Activated CD4-positive, alpha-beta T cell treated with anti-CD3 and anti-CD28 coated beads, Interleukin-2, amount 50 U/mL, for 16 hours (primary cell): ENCODE measurements around the gene MEX3C.

ENCODE experiments used
- DNase-seq: peaks from one replicate; pipeline ENCODE4 v3.0.0-alpha.2; 2020

MEX3C gene

GRCh38 chr18:51197661-51198424, at the start of gene MEX3C:
Gene MEX3C (minus strand): TSS chr18:51197681. CDS start chr18:51197320, 361 bp downstream.
- peak; percentile 99 for DNase-seq

GRCh38 chr18:51241226-51241625, 43.7 kb upstream of the MEX3C start:
- no peak for DNase-seq

GRCh38 chr18:51236225-51236624, 38.7 kb upstream of the MEX3C start:
- DNase-seq, result peak; percentile 37

- DNase-seq, result peak; percentile 73
Measured at GRCh38 chr18:51235009-51235789, 37.7 kb upstream of the MEX3C start.

GRCh38 chr18:51234117-51235008, 36.9 kb upstream of the MEX3C start:
- DNase-seq, result no peak

- DNase-seq, result no peak
Measured at GRCh38 chr18:51229328-51229727, 31.8 kb upstream of the MEX3C start.

GRCh38 chr18:51227660-51228059, 30.2 kb upstream of the MEX3C start:
- DNase-seq, result no peak

GRCh38 chr18:51226587-51227350, 29.3 kb upstream of the MEX3C start:
- DNase-seq, result no peak

- no peak for DNase-seq
Measured at GRCh38 chr18:51226068-51226467, 28.6 kb upstream of the MEX3C start.

GRCh38 chr18:51212606-51213005, 15.1 kb upstream of the MEX3C start:
- DNase-seq, result no peak

GRCh38 chr18:51211552-51211951, 14.1 kb upstream of the MEX3C start:
- DNase-seq, result peak; percentile 92

GRCh38 chr18:51196811-51197660, 445 bp downstream of the MEX3C start:
- no peak for DNase-seq

- peak; percentile 52 for DNase-seq
Measured at GRCh38 chr18:51196118-51196810, 1.2 kb downstream of the MEX3C start.

- DNase-seq, result peak; percentile 56
Measured at GRCh38 chr18:51195451-51196117, 1.9 kb downstream of the MEX3C start.

- DNase-seq, result no peak
Measured at GRCh38 chr18:51195086-51195450, 2.4 kb downstream of the MEX3C start.

GRCh38 chr18:51194604-51195003, 2.9 kb downstream of the MEX3C start:
- DNase-seq, result no peak

- no peak for DNase-seq
Measured at GRCh38 chr18:51193621-51194287, 3.7 kb downstream of the MEX3C start.

- peak; percentile 53 for DNase-seq
Measured at GRCh38 chr18:51192696-51193095, 4.8 kb downstream of the MEX3C start.

GRCh38 chr18:51192026-51192425, 5.5 kb downstream of the MEX3C start:
- DNase-seq, result no peak
